HS-5 (cell line): ENCODE data around the gene COPS8.

Experiments
- DNase-seq: peaks from one replicate; pipeline ENCODE4 v3.0.0-alpha.2; 2012; ENCODE audit warnings: low read depth

COPS8 gene

DNA sequence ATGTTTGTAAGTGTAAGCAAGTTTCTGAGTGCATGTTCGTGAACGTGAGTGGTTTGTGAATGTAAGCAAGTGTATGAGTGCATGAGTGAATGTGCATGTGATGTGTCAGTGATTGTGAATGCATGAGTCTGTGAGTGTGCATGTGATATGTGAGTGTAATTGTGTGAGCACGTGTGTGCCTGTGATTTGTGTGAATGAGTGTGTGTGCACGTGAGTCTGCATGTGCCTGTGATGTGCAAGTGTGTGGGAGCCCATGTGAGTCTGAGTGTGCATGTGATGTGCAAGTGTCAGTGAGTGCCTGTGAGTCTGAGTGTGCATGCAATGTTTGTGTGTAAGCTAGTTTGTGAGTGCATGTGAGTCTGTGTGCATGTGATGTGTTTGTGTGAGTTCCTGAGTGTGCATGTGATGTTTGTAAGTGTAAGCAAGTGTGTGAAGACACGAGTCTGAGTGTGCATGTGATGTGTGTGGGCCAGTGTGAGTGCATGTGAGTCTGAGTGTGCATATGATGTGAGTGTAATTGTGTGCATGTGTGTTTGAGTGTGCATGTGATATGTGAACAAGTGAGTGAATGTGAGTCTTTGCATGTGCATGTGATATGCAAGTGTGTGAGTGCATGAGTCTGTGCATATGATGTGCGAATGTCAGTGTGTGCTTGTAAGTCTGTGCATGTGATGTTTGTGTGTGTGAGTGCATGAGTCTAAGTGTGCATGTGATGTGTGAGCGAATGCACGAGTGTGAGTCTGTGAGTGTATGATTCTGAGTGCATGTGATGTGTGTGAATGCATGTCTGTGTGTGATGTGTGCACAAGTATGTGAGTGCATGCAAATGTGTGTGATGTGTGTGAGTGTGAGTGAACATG, 45.1 kb downstream of the COPS8 start:
- no peak for DNase-seq

DNA sequence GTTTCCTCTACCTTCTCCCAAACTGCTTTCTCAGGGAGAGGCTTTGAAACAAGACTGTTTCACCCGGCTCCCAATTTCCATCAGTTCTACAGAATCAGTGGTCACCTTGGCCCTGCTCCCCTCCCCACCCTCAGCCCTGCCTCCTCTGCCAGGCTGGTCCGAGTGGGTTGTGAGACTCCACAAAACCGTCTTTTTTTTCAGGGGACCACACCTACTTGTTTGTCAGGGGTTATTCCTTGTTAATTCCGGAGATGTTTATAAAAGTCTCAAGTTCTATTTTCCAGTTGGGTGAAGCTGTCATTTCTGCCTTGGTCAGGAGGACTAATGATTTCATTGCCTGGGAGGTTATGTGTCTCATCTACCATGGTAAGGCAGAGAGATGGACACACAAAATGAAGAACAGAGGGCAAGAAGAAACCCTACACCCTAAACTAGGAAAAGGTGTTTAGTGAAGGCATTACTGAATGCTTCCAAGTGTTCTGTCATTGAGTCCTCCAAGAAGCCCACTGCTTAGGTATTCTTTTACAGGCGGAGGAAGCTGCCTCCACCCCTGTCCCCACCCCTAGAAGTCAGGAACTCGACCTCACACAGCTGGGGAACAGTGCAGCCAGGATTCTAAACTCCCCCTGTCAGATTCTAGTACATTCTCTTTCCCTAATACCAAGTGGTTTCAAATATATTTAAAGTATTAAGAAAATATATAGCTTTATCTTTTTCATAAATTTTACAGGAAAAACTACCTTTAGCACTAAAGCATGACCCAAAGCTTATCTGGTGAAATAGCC, 46.3 kb downstream of the COPS8 start:
- no peak for DNase-seq

- no peak for DNase-seq
Observed at GRCh38 chr2:237132799-237133198, 47.1 kb downstream of the COPS8 start.

- DNase-seq = no peak
Observed at GRCh38 chr2:237134321-237135230, 48.9 kb downstream of the COPS8 start.

DNA sequence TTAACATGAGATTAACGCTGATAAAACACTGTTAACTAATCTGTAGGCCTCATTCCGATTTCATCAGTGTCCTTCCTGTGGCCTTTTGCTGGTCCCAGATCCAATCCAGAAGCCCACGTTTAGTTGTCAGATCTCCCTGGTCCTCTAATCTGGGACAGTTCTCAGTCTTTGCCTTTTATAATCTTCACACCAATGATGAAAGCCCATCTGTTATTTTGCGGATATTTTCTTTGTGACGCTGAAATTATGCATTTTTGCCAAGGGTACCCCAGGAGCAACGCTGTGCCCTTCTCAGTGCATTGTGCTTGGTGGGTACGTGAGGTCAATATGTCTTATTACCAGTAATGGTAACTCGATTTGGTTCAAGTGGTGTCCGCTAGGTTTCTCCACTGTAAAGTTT, 51.1 kb downstream of the COPS8 start:
- no peak for DNase-seq

DNA sequence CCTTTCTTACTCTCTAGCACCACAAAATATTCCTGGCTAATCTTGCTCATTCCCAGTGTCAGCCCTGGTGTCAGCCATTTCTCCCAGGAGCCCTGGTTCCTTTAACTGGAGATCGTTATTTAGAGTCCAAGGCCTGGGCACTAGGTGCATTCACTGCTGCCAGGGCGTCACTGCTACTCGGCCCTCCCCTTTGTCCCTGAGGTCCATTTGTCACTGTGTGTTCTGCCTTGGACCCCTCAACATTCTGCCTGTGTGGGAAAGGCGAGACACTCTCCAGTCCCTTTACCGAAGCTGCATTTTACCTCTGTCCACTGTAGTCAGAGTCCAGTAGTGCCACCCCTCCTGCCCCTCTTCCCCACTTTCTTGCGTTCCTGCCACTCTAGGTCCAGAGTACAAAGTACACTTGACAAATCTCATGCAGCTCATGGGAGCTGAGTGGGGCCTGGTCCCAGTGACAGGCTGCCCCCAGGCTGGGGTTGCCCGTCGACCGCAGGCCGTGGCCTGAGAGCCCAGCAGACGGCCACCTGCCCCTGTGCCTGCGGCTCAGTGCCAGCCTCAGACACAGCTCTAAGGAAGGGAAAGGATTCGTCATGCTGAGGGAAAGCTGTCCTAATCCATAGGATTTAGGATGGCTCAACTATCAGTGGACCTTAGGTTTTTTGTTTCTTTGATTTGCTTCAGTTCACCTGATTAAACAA, 52.1 kb downstream of the COPS8 start:
- no peak for DNase-seq

- no peak for DNase-seq
Observed at GRCh38 chr2:237139123-237139675, 53.5 kb downstream of the COPS8 start.

GRCh38 chr2:237140689-237141285, 55.1 kb downstream of the COPS8 start:
- no peak for DNase-seq

DNA sequence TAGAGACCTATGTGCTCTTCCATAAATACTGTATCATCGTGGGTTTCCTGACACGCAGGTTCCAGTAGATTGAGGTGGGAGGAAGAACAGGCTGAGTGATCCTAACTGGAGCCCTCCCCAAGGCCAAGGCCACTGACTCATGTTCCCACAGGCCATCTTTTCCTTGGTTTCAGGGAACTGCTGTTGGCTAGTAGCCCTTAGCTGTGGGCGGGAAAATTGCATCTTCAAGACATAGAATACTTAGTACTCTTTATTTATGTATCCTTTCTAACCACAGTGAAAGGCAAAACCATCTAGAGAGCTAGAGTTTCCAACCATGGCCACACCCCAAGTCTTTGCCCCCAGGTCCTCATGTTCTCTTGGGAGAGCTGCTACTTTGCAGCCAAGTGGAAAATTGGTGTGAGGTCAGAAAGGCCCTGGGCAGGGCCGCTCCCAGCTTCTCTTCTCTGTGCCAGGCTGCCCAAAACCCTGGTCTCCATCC, 55.9 kb downstream of the COPS8 start:
- no peak for DNase-seq

- DNase-seq = no peak
Observed at GRCh38 chr2:237143118-237143517, 57.4 kb downstream of the COPS8 start.

- no peak for DNase-seq
Observed at GRCh38 chr2:237143676-237144440, 58.2 kb downstream of the COPS8 start.

DNA sequence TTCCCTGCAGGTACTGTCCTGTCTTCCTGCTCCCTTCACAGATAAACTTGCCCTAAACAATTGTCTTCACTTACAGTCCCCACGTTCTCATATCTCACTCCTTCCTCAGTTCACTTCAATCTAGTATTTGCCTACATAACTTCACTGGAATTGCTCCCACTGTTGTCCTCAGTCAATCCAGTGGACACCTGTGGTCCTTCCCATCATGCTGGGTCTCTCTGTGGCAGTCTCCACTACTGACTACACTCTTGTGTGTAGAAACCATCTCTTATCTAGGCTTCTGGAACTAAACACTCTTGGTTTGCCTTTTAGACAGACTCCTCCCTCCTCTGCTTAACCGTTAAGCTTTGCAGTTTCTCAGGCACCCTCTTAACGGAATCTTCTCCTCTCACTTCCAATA, 58.8 kb downstream of the COPS8 start:
- DNase-seq = no peak

DNA sequence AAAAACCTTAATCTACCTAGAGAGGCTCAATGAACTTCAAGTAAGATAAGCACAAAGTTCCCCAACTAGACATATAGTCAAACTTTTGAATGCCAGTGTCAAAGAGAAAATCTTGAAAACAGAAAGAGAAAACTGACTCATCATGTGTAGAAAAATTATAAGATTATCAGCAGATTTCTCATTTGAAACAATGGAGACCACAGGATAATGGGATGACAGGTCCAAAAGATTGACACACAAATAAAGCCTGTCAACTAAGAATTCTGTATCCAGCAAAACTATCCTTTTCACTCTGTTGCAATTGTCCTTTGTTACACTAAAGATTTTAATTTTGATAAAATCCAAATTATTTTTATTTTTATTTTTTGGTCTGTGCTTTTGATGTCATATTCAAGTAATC, 61.6 kb downstream of the COPS8 start:
- no peak for DNase-seq

DNA sequence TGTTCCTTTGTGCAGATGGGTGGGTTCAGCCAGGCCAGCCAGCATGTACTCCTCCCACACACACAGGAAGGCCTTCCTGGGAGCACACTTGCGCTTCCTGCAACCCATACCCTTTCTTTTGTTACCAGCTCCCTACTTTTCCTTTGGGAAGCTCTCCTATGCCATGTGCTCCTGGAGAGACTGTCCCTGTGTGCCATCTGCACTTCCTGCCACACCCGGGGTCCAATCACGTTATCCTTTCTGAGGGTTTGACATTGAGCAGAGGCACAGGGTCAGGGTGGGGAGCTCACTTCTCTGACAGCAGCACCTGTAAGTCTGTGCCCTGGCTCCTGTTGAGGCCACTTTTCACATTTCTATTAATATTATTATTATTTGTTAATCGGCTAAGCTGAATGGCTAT, 62.9 kb downstream of the COPS8 start:
- no peak for DNase-seq

DNA sequence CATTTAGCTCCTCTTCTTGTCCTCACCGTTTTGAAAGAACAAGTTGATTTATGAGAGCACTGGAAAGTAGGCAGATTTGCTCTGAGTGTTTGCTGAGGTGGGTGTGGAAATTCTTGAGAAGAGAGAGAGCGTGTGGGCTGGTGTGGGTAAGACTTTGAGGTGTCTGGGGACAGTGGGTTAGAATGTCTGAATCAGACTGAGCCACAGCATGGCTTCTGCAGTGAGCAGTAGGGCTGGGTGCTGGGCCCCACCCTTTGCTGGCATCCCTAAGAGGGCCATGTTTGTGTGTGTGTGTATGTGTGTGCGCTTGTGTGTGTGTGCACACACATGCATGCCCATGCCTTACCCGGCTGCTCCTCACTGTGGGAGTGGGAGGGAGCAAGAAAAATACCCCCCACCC, 63.7 kb downstream of the COPS8 start:
- DNase-seq = no peak
